HK-2 (cell line): ENCODE measurements around the gene OXLD1.
A peak's percentile ranks its signal among the peaks of the same experiment; 100 is the strongest.

Source experiments
- DNase-seq: peaks from one replicate; pipeline ENCODE4 v3.0.0-alpha.2; 2018; ENCODE audit not compliant: unreplicated experiment

Gene OXLD1

DNA sequence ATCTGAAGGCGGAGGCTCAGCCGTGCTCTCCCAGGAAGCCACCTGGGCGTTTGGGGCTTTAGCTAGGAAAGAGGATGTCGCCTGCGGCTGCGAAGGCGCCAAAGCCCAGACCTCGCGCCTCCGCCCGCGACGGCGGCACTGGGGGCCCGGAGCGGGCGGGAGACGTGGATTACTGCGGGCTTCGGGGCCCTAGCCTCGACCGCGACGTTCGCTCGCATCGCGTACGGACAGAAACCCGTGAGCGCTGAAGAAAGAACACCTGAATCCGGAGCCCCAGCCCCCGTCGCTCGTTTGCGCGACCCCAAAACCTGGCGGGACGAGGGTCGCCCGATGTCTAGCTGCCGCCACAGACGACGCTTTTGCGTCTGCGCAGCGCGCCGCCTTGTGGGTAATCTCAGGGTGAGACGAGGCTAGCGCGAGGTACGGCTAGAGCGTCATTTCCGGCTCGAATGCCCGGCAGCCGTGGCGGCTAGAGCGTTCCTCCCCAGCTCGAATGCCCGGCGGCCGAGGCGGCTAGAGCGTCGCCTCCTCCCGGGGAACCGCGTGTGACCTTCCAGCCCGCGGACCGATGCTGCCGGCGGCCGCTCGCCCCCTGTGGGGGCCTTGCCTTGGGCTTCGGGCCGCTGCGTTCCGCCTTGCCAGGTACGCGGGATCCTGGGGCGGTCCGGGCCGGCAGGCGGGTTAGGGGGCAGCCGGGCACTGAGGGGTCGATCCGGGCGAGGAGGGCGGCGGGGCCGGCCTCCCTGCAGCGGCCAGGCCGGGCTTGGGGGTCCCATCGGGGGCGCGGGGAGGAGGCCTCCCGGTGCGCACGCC is 36.7 kb upstream of the OXLD1 start, which contains the start of gene MRPL12:
MRPL12 (plus strand) TSS at position 434 of the 813 bp plus-strand sequence; CDS start at position 569, 135 bp downstream.
- peak; percentile 92 for DNase-seq

DNA sequence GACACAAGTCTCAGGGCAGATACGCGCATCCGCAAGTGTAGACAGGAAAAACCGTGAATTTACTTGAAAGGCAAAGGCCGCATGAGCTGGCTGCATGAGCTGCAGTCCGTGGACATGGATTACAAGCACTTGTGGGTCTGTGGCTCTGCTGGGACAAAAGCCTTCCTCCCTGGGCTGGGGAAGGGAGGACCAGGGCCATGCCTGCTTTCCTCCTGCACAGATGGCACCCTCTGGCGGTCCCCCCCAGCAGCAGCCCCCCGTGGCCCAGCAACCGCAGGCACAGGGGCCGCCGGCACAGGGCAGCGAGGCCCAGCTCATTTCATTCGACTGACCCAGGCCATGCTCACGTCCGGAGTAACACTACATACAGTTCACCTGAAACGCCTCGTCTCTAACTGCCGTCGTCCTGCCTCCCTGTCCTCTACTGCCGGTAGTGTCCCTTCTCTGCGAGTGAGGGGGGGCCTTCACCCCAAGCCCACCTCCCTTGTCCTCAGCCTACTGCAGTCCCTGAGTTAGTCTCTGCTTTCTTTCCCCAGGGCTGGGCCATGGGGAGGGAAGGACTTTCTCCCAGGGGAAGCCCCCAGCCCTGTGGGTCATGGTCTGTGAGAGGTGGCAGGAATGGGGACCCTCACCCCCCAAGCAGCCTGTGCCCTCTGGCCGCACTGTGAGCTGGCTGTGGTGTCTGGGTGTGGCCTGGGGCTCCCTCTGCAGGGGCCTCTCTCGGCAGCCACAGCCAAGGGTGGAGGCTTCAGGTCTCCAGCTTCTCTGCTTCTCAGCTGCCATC is 35.1 kb upstream of the OXLD1 start:
- peak; percentile 42 for DNase-seq

DNA sequence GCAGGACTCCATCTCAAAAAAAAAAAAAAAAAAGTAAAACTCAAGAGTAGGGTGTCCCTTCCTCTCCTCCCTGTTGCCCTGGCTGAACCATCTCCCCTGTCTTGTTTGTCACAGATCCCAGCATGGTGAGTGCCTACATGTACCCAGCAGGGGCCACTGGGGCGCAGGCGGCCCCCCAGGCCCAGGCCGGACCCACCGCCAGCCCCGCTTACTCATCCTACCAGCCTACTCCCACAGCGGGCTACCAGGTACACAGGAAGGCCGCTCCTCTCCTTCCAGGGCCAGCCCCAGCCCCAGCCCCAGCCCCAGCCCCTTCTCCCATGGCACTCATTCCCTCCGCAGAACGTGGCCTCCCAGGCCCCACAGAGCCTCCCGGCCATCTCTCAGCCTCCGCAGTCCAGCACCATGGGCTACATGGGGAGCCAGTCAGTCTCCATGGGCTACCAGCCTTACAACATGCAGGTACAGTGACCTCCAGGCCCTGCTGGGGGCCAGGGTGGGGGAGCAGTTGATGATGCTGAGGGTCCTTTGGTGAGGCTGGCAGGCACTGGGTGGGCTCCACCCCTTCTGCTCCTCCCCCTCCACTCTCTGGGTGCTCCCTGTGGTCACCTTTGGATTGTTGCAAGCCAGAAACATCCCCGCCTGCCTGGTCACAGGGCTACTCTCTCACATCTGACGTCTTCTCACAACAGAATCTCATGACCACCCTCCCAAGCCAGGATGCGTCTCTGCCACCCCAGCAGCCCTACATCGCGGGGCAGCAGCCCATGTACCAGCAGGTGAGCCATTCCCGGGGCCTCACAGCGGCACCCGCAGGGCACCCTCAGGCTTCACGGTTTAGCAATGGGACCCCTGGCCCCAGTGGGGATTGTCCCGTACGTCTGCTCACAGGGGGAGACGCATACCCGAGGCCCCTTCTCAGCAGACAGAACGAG is 34.2 kb upstream of the OXLD1 start:
- no peak for DNase-seq

DNA sequence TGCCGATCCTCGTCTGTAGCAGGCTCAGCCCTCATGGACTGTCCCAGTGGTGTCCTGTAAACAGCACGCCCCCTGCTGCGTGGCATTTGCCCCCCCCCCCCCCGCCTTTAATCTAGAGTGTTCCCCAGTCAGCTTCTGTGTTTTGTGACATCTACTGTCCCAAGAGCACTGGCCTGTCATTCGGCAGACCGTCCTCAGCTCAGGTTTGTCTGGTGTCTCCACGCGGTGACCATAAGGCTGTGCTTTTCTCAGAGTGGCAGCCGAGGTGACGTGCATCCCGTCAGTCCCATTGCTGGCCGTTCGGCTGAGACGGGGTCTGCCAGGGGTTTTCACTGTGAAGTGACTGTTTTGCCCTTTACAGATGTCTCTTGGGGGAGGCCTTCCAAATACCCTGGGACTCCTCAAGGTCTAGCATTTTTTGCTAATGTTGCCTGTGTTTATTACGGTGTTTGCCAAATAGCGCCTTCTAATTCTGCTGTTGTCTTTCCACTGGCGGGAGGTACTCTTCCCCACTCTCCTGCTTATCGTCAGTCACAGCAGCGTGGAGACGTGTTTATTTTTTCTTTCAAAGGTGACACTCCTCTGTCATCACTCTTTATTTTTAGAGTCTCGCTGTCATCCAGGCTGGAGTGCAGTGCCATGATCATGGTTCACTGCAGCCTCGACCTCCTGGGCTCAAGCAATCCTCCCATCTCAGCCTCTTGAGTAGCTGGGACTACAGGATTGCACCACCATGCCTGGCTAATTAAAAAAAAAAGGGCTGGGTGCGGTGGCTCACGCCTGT is 31.0 kb upstream of the OXLD1 start:
- no peak for DNase-seq

DNA sequence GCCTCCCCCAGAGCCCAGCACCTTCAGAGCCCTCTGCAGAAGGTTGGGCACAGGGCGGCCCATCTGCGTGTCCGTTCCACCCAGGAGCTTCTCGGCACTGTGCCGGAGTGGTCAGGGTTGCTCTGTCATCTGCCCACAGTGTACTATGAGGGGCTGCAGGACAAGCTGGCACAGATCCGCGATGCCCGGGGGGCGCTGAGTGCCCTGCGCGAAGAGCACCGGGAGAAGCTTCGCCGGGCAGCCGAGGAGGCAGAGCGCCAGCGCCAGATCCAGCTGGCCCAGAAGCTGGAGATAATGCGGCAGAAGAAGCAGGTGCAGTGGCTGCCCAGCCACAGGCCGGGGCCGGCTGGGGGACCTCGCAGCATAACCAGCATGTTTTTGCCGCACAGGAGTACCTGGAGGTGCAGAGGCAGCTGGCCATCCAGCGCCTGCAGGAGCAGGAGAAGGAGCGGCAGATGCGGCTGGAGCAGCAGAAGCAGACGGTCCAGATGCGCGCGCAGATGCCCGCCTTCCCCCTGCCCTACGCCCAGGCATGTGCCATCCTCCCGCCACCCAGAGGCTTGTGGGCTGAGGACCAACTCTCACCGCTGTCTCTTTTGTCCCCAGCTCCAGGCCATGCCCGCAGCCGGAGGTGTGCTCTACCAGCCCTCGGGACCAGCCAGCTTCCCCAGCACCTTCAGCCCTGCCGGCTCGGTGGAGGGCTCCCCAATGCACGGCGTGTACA is 30.0 kb upstream of the OXLD1 start:
- DNase-seq: no peak

DNA sequence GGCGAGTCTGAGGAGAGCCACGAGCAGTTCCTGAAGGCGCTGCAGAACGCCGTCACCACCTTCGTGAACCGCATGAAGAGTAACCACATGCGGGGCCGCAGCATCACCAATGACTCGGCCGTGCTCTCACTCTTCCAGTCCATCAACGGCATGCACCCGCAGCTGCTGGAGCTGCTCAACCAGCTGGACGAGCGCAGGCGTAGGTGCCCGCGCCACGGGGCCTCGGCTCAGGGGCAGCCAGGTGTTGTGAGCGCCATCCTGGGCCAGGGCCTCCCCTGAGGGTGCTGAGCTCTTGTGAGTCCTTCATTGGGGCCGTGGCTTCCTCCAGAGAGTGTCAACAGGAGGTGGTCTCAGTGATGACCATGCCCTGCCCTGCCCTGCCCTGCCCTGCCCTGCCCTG is 29.4 kb upstream of the OXLD1 start:
- DNase-seq: no peak

DNA sequence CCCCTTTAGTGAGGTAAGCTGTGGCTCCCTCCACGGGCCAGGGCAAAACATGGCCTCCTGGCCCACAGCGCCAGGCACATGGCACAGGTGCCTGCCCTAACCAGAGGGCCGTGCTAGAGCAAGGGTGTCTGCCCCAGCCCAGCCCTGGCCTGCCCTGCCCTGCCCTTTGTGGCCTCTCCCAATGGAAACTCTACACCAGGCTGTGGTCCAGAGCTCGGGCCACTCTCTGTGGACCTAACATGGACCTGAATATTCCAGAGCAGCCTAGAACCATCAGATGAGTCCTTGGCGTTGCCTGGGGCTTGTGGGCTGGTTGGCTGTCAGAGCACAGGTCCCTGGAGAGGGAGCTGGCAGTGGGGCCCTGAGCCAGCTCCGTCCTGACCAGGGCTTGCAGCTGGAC is 28.8 kb upstream of the OXLD1 start:
- no peak for DNase-seq

DNA sequence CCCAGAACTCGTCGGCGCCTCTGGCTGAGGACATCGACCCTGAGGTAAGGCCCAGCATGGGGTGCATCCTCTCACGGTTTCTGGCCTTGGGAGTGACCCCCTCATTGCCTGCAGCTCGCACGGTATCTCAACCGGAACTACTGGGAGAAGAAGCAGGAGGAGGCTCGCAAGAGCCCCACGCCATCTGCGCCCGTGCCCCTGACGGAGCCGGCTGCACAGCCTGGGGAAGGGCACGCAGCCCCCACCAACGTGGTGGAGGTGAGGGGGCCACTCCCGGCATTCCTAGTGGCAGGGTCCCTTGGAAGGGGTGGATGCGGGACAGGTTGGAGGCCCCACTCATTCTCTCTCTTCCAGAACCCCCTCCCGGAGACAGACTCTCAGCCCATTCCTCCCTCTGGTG is 28.4 kb upstream of the OXLD1 start:
- DNase-seq: no peak

DNA sequence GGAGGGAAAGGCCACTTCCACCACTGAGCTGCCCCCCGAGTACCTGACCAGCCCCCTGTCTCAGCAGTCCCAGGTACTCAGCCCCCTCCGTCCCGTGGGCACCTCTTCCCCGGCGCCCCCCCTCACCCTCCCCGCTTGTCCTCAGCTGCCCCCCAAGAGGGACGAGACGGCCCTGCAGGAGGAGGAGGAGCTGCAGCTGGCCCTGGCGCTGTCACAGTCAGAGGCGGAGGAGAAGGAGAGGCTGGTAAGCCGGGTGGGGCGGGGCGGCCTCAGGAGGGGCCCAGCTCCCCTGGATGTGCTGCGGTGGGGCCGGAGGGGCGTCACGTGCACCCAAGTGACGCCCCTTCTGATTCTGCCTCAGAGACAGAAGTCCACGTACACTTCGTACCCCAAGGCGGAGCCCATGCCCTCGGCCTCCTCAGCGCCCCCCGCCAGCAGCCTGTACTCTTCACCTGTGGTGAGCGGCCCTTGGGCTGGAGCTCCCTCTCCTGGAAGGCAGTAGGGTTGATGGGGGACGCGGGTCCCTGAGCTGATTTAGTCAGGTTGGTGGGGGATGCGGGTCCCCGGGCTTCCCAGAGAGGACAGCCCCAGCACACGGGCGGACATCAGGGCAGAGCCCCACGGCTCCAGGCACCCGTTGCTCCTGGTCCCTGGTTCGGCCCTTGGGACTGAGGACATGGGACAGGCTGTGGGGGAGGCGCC is 27.3 kb upstream of the OXLD1 start:
- no peak for DNase-seq

DNA sequence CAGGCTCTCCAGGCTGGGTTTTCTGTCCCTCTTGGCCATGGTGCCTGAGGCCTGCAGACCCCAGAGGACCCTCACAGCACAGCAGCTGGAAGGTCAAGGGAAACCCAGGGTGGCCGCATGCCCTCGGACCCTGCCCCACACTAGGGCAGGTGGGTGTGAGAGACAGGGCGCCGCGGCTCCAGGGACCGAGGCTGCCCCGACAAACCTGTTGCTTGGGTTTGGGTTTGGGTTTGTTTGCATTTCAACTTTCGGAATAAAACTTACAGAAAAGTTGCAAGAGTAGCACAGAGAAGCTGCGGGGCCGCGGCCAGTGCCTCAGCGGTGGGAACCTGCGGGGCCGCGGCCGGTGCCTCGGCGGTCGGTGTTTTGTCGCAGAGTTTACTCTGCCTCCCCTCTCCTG is 25.2 kb upstream of the OXLD1 start:
- no peak for DNase-seq

DNA sequence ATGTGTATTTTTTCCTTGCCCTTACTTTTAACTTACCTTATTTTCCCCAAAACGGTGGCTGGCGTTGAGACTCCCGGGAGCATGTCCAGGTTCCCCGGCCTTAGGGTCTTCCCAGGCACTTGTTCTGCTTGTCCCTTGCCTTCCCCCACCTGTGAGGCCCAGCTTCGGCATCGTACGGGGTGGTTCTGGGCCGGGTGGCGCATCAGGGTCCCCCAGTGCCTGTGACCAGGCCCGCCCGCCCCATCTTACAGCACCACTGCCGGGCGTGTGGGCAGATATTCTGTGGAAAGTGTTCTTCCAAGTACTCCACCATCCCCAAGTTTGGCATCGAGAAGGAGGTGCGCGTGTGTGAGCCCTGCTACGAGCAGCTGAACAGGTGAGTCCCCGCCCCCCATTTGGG is 24.8 kb upstream of the OXLD1 start:
- no peak for DNase-seq

DNA sequence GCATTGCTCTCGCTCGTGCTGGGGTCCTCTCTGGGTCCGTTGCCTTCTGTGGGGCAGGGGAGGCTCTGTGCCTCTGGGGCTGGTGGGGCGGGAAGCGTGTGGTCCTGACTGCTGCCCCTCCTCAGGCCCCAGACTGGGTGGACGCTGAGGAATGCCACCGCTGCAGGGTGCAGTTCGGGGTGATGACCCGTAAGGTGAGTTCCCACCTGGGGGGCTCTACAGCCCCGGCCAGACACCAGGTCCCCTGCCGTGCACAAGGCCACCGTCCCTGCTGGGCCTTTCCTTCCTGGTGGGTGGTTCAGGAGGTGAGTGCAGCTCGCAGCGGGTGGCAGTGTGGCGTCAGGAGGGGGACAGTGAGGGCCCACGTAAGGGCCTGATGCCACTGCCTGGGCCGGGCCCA is 24.1 kb upstream of the OXLD1 start:
- no peak for DNase-seq

DNA sequence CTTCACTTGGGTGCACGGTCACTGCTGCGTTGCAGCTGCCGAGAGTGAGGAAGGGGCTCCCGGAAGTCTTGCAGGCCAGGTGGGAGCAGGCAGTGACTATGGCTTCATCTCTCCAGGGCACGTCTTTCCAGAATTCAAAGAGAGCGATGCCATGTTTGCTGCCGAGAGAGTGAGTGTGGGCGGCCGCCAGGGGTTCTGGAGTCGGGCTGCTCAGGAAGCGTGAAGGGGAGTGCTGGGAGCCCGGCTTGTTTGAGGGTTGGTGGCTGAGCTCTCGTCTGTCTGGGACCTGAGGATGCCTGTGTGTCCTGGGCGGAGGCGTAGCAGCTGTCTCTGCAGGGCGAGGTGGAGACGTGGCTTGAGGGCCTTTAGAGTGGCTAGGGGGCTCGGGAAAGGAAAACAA is 23.7 kb upstream of the OXLD1 start:
- DNase-seq: no peak

DNA sequence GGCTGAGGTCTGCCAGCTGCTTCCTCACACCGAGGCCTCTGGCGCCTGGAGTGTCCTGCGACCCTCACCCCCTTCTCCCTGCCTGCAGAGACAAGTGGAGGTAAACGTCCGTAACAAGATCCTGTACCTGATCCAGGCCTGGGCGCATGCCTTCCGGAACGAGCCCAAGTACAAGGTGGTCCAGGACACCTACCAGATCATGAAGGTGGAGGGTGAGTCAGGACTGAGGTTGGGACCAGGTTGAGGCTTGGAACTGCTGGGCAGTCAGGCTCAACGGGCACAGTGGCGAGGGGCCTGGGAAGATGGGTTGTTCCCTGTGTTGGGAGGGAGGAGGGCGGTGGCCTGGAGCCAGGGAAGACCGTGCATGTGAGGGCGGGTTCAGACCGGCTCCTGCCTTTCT is 22.2 kb upstream of the OXLD1 start:
- DNase-seq: no peak

DNA sequence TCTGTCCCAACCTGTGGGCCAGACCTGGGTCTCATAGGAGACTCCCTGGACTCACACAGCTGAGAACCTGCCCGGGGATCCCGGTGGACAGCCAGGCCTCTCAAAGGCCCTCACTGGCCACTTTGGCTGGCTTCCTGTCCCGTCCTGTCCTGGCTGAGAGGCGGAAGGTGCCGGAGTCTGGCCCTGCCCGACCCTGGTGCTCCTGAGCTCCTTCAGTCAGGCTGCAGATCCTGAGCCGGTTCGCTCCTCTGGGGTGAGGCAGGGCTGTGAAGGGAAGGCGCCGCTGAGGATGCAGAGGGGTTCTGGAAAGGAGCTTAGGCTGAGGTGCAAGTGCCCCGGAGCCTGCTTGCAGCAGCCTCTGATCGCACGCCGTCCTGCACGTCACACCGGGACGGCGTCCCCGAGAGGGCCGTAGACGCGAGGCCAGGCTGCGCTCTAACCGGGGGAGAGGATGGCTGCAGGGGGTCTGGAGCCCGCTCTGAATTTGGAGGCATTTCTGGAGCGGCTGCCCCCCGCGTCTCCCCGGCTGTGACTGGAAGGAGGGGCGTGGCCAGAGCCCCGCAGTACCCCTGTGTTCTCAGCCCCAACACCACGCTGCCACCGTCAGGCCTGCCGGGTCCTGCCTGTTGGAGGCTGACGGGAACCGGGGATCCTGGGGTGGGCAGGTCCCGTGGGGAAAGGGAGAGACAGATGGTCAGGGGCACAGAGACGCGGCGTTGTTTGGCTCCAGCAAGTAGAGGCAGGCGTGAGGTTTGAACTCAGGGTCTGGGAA is 21.6 kb upstream of the OXLD1 start:
- no peak for DNase-seq

DNA sequence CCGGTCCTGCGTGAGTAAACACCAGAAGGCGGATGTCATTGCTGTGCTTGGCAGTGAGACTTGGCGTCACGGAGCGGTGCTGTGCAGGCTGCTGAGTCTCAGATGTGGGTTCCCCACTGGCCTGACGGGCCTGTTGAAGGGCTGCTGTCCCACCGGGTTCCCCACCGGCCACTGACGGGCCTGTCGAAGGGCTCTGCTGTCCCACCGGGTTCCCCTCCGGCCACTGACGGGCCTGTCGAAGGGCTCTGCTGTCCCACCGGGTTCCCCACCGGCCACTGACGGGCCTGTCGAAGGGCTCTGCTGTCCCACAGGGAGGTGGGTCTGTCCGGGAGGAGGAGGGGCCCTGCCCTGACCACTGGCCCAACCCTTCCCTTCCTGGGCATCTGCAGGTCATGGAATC is 20.2 kb upstream of the OXLD1 start:
- DNase-seq: no peak

DNA sequence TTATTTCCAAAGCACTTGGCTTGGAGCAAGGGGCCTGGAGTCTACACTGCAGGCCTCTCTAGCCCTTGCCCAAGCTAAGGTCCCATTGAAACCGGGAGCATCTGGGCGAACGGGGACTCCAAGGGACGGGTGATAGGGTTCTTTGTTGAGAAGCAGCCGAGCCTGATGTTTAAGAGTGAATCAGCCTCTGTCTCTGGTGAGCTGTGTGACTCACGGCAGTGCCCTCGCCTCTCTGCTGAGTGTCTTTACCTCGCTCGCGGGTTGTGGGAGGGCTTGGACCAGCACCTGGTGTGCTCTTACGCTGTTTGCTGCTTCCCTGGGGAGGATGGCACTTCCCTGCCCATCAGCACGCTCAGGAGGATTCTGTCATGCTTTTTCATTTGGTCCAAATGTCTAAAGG is 18.7 kb upstream of the OXLD1 start:
- DNase-seq: peak; percentile 76

DNA sequence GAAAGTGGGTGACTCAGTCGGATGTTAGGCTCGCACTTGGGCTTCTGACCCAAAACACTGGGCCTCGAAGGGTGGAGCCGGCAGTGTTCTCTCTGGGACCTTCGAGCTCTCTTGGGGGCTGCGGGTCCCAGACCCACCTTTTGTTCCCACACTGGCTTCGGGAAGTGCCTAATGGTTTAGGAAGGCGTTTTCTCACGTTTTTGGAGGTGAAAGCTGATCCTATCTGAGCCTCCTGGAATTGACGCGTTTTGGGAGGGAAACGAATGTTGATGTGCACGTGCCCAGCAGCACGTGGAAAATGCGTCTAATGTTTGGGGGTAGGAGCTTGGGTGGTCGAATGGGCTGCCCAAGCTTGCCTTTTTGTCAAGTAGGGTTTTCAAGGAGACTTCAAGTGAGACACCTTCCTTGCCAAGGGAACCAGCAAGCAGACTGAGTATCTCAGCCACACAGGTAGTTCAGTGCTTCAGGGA is 18.1 kb upstream of the OXLD1 start:
- peak; percentile 79 for DNase-seq
